ENCODE measurements around the gene CERK.
"Not testable (repeated sequence)": the region's sequence is repeated elsewhere in the genome, so short reads cannot be mapped to it uniquely, and the experiment has no call there.

The CERK gene

DNA sequence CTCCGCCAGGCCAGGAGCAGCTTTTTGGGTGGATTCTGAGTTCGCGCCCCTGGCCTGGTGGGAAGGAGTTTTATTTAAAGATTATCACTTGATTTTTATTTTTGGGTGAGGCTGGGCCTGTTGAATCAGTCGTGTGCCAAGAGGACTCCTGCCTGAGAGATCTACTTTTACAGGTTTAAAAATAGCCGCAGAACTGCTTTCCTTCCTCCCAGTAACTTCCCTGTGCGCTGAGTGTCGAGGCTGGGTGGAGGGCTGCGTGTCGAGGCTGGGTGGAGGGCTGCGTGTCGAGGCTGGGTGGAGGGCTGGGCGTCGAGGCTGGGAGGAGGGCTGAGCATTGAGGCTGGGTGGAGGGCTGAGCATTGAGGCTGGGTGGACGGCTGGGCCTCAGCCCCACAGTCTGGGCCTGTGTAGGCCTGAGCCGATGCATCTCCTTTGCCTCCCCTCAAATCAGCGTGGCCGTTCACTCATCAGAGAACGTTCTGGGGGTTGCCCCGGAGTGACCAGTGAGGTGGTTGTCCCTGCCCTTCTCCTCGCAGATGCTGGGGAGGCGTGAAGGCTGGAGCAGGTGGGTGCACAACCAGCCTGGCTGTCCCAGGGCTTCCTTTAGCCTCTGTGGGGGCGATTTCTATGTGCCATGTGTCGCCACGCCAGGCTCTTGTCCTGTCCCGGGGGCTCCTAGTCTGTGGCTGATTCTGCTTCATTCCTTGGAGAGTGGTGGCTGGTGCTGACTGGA, 87.8 kb downstream of the CERK start:
- no peak for DNase-seq (ENCODE audit: low read depth in 2 of 2, low spot score in 1 of 2)

DNA sequence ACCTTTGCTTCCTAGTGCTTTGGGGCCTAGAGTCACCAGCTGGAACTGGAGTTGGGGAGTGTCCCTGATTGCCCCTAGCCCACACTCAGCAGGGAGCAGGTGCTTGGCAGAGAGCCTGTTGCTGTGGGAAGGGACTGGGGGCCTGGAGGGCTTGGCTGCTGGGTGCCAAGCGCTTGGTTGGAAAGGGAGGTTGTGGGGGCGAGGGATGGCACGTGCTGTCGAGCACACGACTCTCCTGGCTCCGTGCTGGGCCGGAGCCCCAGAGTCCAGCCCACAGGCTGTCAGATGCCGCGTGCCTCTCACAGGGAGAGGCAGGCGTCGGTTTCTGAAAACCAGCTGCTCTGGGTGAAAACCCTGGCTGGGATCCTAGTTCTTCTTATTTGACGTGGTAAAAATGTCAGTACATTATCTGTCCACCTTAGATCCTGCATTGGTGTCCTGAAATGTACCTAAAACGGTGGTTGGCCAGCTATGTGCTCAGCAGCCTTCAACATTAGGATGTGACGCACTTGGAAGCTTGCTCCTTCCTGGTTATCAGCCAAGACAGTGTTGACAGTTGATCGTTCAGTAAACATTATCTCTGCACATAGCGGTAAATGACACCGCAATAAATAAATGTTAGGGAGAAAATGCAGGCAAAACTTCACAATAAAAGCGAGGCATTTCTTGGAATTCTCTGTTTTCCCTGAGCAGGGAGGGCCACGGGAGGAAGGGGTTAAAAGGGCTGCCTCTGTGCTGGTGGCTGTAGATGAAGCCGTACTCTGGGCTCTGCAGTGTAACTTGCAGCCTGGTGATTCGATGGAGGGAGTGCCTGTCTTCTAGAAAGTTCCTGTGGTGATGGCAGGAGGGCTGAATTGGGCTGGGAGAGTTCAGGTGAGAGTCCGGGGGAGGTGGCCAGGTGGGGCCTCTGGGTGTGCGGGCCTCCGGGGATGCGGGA, 88.6 kb downstream of the CERK start:
- no peak for DNase-seq (ENCODE audit: low read depth in 2 of 2, low spot score in 1 of 2)

DNA sequence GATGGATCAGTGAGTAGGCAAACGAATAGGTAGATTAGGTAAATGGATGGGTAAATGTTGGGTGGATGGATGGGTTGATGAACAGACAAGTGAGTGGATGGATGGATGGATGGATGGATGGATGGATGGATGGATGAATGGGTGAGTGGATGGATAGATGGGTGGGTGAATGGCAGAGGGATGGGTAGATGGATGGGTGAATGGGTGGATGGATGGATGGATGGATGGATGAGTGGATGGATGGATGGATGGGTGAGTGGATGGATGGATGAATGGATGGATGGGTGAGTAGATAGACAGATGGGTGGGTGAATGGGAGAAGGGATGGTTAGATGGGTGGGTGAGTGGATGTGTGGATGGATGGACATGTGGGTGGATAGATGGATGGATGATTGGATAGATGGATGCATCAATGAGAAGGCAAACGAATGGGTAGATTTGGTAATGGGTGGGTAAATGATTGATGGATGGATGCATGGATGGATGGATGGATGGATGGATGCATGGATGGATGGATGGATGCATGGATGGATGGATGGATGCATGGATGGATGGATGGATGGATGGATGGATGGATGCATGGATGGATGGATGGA, 89.7 kb downstream of the CERK start:
- DNase-seq (ENCODE audit: low read depth in 2 of 2, low spot score in 1 of 2): not testable (repeated sequence)

DNA sequence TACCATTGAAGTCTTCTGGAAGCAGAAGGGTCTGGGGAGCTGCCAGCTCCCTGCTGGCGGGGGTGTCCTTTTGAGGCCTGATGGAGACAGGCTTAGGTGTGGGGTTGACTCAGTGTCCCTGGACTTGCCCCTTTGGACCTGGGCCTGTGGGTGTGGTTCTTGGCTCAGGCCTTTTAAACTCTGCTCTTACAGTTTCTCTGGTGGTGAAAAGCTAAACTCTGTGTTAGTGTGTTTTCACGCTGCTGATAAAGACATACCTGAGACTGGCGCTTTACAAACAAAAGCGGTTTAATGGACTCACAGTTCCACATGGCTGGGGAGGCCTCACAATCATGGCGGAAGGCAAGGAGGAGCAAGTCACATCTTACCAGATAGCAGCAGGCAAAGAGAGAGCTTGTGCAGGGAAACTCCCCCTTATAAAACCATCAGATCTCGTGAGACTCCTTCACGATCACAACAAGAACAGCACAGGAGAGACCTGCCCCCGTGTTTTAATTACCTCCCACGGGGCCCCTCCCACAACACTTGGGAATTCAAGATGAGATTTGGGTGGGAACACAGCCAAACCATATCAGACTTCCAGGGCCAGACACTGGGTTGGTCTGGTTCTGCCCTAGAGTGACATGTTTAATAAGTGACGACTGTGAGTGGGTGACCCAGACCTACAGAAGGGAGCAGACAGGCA, 91.4 kb downstream of the CERK start:
- no peak for DNase-seq (ENCODE audit: low read depth in 2 of 2, low spot score in 1 of 2)

DNA sequence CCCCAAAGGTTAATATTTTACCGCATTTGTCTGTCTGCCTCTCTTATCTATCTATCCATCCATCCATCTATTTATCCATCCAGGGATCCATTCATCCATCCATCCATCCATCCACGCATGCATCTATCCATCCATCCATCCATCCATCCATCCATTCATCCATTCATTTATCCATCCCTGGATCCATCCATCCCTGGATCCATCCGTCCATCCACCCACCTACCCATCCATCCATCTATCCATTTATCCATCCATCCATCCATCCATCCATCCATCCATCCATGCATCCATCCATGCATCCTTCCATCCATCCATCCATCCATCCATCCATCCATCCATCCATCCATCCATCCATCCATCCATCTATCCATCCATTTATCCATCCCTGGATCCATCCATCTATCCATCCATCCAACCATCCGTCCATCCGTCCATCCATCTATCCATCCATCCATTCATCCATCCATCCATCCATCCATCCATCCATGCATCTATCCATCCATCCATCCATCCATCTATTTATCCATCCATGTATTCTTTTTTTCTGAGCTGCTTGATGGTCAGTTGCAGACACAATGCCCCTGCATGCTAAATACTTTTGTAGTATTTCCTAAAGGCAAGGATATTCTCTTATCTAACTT, 95.1 kb downstream of the CERK start:
- DNase-seq (ENCODE audit: low read depth in 2 of 2, low spot score in 1 of 2): not testable (repeated sequence)

DNA sequence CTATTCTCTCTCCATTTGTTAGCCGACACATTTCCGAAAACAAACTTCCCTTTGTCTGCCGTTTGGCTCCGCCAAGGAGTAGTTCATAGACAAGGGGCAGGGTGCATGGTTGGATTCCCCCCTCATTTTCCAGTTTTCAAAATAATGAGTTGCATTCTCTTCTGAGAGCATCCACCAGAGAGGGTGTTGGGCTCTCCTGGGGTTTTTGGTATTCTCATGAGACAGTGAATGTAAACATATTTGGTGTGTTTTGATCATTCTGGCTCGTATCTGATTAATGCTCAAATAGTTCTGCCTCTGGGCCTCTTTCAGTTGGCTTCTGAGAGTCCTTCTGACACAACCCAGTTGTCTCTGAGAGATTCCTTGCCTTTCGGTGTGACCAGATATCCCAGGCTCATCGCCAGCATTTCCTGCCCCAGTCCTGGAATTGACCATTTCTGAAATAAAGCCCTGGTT, 96.2 kb downstream of the CERK start:
- no peak for DNase-seq (ENCODE audit: low read depth in 2 of 2, low spot score in 1 of 2)

DNA sequence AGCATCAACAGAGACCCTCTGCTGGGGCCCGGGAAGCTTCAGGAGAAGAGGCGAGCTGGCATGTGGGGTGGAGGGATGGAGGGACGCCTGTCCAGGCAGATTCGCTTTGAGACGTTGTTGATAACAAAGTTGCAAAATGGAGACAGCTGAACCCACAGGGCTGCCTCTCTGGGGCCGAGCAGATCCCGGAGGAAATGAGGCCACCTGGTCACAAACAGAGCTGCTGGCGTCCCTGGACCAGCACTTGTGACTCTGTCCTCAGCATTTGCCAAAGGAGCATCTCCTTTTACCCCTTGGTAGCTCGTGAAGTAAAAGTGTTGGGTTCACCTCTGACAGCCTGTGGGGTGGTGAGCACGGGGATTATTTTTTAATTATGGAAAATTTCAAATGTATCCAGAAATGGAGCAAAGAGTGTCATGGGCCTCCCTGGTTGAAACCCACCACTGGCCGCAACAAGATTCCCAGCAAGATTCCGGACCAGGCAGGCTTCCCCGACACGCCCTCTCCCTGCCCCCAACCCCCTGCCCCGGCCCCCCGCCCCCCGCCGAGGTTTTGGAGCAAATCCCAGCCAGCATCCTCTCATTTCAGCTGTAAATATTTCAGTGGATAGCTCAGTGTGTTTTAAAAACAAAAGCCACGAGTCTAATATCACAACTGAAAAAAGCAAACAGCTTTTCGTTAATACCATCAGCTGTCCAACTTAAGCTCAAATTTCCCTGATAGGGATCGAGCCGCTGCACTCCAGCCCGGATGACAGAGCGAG, 97.6 kb downstream of the CERK start:
- DNase-seq (ENCODE audit: low read depth in 2 of 2, low spot score in 1 of 2): no peak

DNA sequence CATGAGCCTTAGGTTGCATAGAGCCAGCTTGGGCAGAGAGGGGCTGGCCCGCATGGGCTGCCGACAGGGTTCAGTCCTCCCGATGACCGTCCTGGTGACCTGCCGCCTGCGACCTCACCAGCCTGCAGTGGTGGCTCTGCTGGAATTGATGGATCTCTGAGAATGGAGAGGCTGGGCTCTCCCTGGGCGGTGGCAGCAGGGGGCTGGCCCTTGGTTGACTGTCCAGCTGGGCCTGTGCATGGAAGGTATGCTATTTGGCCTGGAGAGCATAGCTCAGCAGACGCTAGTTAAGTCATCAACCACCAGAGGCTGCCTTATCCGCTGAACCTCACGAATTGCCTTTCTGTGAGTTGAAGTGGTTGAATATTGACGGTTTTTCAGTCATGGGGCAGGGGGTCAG, 98.2 kb downstream of the CERK start:
- no peak for DNase-seq (ENCODE audit: low read depth in 2 of 2, low spot score in 1 of 2)

DNA sequence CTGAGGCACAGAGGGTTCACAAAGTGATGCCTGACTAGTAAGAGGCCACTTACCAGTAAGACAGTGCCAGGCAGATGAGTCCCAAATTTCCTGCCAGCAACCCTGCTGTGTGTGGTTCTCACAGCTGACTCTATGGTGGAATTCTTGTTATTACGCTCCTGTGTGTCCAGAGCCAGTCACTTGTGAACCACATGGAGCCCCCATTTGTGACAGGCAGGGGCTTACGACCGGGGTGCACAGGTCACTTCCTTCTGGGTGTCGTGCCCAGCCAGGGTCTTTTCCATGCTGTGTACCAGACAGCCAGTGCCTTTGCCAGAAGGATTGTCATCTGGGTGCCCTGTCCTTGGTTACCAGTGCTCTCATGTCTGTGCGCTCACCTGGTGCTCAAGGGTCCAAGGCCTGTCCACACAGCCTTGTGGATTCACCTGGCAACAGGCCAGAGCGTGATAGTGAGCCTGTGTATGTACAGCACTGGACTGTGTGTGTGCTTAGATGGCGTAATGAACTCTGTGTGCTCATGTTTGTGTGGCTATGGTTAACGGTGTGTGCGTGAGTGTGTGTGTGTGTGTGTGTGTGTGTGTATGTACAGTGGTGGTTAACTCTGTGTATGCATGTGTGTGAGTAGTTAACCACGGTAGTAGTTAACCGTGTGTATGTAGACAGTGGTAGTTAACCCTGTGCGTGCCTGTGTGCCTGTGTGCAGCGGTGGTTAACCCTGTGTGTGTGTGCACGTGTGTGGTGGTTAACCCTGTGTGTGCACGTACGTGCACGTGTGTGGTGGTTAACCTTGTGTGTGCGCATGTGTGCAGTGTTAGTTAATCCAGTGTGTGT, 99.2 kb downstream of the CERK start:
- DNase-seq (ENCODE audit: low read depth in 2 of 2, low spot score in 1 of 2): no peak

DNA sequence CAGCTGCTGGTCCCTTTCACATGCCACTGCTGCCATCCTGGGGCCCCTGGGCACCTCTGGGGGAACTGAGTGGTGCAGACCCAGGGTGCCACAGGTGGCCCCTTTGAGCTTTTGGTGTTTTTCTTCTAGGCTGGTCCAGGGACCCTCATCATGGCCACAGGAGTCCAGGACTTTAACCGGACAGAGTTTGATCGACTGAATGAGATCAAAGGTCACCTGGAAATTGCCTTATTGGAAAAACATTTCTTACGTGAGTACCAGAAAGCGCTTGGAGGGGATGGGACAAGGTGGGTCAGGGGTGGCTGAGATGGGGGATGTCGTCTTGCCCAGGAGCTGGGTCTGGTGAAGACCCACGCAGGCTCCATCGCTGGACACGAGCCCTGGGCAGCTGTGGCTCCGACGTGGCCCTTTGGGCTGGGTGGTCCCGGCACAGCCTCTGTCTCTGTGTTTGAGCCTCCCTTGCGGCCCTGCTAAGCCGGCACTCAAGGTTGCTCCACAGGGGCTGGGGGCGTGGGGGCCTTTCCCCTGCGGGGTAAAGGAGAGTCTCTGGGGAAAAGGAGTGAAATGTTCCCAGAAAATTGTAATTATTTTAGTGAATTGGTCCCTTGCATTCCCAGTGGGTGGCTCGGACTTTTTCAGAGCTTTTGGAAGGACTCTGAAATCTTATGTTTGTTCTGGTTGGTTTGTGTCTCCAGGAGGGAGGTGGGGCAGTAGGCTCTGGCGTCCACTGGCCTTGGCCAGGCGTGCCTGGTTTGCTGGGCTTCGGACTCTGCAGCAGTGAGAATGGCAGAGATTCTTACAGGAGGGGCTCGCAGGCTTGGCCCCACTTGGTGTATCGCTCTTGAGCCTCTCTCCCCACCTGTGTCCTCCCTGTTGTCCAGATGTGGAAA, 100.1 kb downstream of the CERK start:
- no peak for DNase-seq (ENCODE audit: low read depth in 2 of 2, low spot score in 1 of 2)

DNA sequence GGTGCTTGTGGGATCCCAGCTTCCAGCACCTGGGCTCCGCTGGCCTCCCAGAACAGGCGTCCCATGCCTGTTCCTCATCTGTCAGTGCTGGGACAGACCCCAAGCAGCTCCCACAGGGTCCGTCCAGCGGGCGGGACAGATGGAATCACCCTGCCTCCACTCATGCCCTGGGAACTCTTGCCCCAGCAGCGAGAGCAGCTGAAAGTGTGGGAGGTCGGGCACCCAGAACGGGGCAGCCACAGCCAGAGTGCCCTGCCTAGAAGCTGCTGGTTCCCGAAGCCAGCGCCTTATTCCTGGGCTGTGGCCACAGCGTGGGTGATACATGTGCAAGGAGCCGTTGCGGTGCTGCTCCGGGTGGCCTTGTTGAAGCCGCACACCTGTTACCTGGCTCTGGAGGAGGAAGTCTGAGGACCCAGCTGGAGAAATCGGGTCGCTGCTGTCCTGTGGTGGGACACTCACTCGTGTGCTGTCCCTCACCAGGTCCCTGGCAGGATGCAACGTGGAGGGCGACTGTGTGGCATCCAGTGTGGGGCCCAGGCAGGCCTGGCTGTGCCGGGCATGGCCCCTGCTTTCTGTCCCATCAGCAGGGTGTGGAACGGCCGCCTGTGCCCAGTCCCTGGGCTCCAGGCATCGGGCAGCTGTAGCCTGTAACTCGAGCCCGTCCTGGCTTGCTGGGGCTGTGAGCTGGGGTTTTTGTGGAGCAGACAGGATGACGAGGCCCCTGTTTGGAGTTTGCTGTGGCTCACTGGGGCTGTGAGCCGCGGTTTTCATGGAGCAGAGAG, 101.6 kb downstream of the CERK start:
- DNase-seq (ENCODE audit: low read depth in 2 of 2, low spot score in 1 of 2): no peak

DNA sequence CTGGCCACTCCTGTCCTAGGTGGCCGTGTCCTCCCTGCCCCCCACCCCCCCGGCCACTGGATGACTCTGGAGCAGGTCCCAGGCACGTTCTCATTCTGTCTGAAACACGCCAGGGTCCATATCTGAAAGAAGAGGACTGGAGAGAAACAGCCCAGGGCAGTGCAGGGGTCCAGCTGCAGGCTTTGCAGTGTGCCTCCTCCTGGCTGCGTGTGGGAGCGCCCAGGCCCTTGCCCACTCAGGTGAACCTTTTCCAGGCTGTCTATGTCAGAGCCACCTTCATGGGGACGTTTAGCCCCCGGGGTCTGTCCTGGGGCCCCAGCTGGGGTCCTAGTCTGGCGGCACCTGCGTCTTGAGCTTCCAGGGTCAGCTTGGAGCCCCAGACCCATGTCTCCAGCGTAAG, 102.3 kb downstream of the CERK start:
- DNase-seq (ENCODE audit: low read depth in 2 of 2, low spot score in 1 of 2): no peak

DNA sequence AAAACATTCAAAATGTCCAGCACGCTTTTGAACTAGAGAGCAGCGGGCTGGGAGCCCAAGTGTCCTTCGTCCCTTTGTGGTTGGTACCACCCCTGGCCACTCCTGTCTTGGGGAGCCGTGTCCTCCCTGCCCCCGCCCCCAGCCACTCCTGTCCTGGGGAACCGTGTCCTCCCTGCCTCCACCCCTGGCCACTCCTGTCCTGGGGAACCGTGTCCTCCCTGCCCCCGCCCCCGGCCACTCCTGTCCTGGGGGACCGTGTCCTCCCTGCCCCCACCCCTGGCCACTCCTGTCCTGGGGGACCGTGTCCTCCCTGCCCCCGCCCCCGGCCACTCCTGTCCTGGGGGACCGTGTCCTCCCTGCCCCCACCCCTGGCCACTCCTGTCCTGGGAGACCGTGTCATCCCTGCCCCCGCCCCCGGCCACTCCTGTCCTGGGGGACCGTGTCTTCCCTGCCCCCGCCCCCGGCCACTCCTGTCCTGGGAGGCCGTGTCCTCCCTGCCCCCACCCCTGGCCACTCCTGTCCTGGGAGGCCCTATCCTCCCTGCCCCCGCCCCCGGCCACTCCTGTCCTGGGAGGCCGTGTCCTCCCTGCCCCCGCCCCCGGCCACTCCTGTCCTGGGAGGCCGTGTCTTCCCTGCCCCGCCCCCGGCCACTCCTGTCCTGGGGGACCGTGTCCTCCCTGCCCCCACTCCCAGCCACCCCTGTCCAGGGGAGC, 102.9 kb downstream of the CERK start:
- DNase-seq (ENCODE audit: low read depth in 2 of 2, low spot score in 1 of 2): not testable (repeated sequence)

Measured in stimulated activated CD8-positive, alpha-beta memory T cell treated with anti-CD3 and anti-CD28 coated beads, Interleukin-4, amount 100 ng/mL, for 4 hours (primary cell).